HEK293 (cell line): ENCODE measurements around the gene PALD1.

Source experiments
- BCL11A ChIP-seq: fragments of 450-650 bp; formaldehyde crosslinking; IDR thresholded peaks from 2 replicates; pipeline ENCODE4 v1.5.1; 2016; ENCODE audit warnings: low read depth, missing biosample characterization, missing genetic modification characterization
- BCL6B ChIP-seq: fragments of 450-650 bp; formaldehyde crosslinking; IDR thresholded peaks from 2 replicates; pipeline ENCODE4 v1.5.1; 2017; ENCODE audit warnings: missing biosample characterization, missing genetic modification characterization
- IKZF3 ChIP-seq: fragments of 450-650 bp; IDR thresholded peaks from 2 replicates; pipeline ENCODE4 v1.5.0; 2018; ENCODE audit warnings: missing biosample characterization, mild to moderate bottlenecking, missing genetic modification characterization, moderate library complexity
- MEIS1 ChIP-seq: sonication (generic); formaldehyde crosslinking; IDR thresholded peaks from 2 replicates; pipeline ENCODE4 v1.8.1; 2022; ENCODE audit warnings: missing genetic modification reagents, mild to moderate bottlenecking, borderline replicate concordance
- MZF1 ChIP-seq: fragments of 450-650 bp; formaldehyde crosslinking; IDR thresholded peaks from 2 replicates; pipeline ENCODE4 v1.5.1; 2017; ENCODE audit warnings: missing biosample characterization, missing genetic modification characterization, borderline replicate concordance
- SETDB1 ChIP-seq: IDR thresholded peaks from one replicate; pipeline ENCODE4 v1.6.1; 2017; ENCODE audit warnings: mild to moderate bottlenecking, low read length, moderate library complexity, mixed read lengths; ENCODE audit not compliant: insufficient read length
- TRIM28 ChIP-seq: IDR thresholded peaks from 2 replicates; pipeline ENCODE4 v1.6.1; 2011; ENCODE audit warnings: low read length, control low read depth, borderline replicate concordance
- ZBTB11 ChIP-seq: fragments of 450-650 bp; formaldehyde crosslinking; conservative IDR thresholded peaks from 2 replicates; pipeline ENCODE4 v1.5.1; 2016; ENCODE audit warnings: low read depth, missing biosample characterization, missing genetic modification characterization
- ZFP69B ChIP-seq: fragments of 450-650 bp; formaldehyde crosslinking; IDR thresholded peaks from 2 replicates; pipeline ENCODE4 v1.5.1; 2016; ENCODE audit warnings: missing biosample characterization, missing genetic modification characterization
- ZIC2 ChIP-seq: fragments of 450-650 bp; formaldehyde crosslinking; IDR thresholded peaks from 2 replicates; pipeline ENCODE4 v1.5.1; 2016; ENCODE audit warnings: missing biosample characterization, missing genetic modification characterization
- ZNF10 ChIP-seq: fragments of 450-650 bp; formaldehyde crosslinking; IDR thresholded peaks from 2 replicates; pipeline ENCODE4 v1.5.1; 2017; ENCODE audit warnings: missing biosample characterization, missing genetic modification characterization
- ZNF132 ChIP-seq: fragments of 450-650 bp; formaldehyde crosslinking; IDR thresholded peaks from 2 replicates; pipeline ENCODE4 v1.5.1; 2017; ENCODE audit warnings: missing biosample characterization, missing genetic modification characterization, borderline replicate concordance
- ZNF140 ChIP-seq: fragments of 450-650 bp; formaldehyde crosslinking; IDR thresholded peaks from 2 replicates; pipeline ENCODE4 v1.5.1; 2016; ENCODE audit warnings: missing biosample characterization, missing genetic modification characterization
- ZNF148 ChIP-seq: fragments of 450-650 bp; formaldehyde crosslinking; IDR thresholded peaks from 2 replicates; pipeline ENCODE4 v1.5.0; 2017; ENCODE audit warnings: missing biosample characterization, missing genetic modification characterization, borderline replicate concordance
- ZNF16 ChIP-seq: fragments of 450-650 bp; formaldehyde crosslinking; IDR thresholded peaks from 2 replicates; pipeline ENCODE4 v1.5.1; 2016; ENCODE audit warnings: low read depth, missing biosample characterization, missing genetic modification characterization
- ZNF202 ChIP-seq: fragments of 450-650 bp; formaldehyde crosslinking; IDR thresholded peaks from 2 replicates; pipeline ENCODE4 v1.5.1; 2016; ENCODE audit warnings: missing biosample characterization, missing genetic modification characterization, borderline replicate concordance
- ZNF24 ChIP-seq: fragments of 450-650 bp; formaldehyde crosslinking; IDR thresholded peaks from 2 replicates; pipeline ENCODE4 v1.5.1; 2016; ENCODE audit warnings: missing biosample characterization, missing genetic modification characterization
- ZNF302 ChIP-seq: fragments of 450-650 bp; formaldehyde crosslinking; IDR thresholded peaks from 2 replicates; pipeline ENCODE4 v1.5.1; 2016; ENCODE audit warnings: missing biosample characterization, missing genetic modification characterization, low read depth
- ZNF311 ChIP-seq: fragments of 450-650 bp; formaldehyde crosslinking; IDR thresholded peaks from 2 replicates; pipeline ENCODE4 v1.5.1; 2017; ENCODE audit warnings: missing biosample characterization, missing genetic modification characterization, borderline replicate concordance
- ZNF416 ChIP-seq: fragments of 450-650 bp; formaldehyde crosslinking; IDR thresholded peaks from 2 replicates; pipeline ENCODE4 v1.5.1; 2016; ENCODE audit warnings: missing biosample characterization, missing genetic modification characterization
- ZNF449 ChIP-seq: fragments of 450-650 bp; formaldehyde crosslinking; IDR thresholded peaks from 2 replicates; pipeline ENCODE4 v1.5.1; 2017; ENCODE audit warnings: missing biosample characterization, mild to moderate bottlenecking, missing genetic modification characterization, moderate library complexity
- ZNF548 ChIP-seq: fragments of 450-650 bp; formaldehyde crosslinking; IDR thresholded peaks from 2 replicates; pipeline ENCODE4 v1.5.1; 2016; ENCODE audit warnings: missing biosample characterization, missing genetic modification characterization
- ZNF549 ChIP-seq: fragments of 450-650 bp; IDR thresholded peaks from 2 replicates; pipeline ENCODE4 v1.5.1; 2018; ENCODE audit warnings: missing biosample characterization, missing genetic modification characterization, mild to moderate bottlenecking, inconsistent platforms, moderate library complexity
- ZNF600 ChIP-seq: fragments of 450-650 bp; formaldehyde crosslinking; IDR thresholded peaks from 2 replicates; pipeline ENCODE4 v1.5.1; 2016; ENCODE audit warnings: missing biosample characterization, missing genetic modification characterization
- ZNF621 ChIP-seq: fragments of 450-650 bp; formaldehyde crosslinking; IDR thresholded peaks from 2 replicates; pipeline ENCODE4 v1.5.1; 2017; ENCODE audit warnings: missing biosample characterization, missing genetic modification characterization
- TF ChIP-seq, protein P1 (sequence below): fragments of 450-650 bp; formaldehyde crosslinking; optimal IDR thresholded peaks from 2 replicates; pipeline ENCODE3; 2016; ENCODE audit warnings: missing biosample characterization, mild to moderate bottlenecking, missing genetic modification characterization
- TF ChIP-seq, protein P2 (sequence below): fragments of 450-650 bp; formaldehyde crosslinking; IDR thresholded peaks from 2 replicates; pipeline ENCODE4 v1.5.1; 2016; ENCODE audit warnings: missing biosample characterization, missing genetic modification characterization, borderline replicate concordance

PALD1 gene

GRCh38 chr10:70478191-70479164 is at the start of gene PALD1 (continued):
- TF ChIP-seq BCL6B (tag by site-specific recombination) (no peak), ZNF548 (no peak), ZNF302 (tag by site-specific recombination) (no peak), ZNF621 (tag by site-specific recombination) (no peak), ZFP69B (peak; percentile 54; the same call in 1 of the 2 replicates), ZNF202 (tag by site-specific recombination) (no peak), MEIS1 (no peak), ZNF600 (peak; percentile 76), IKZF3 (tag by site-specific recombination) (0 out of 2 replicates have a peak, but pooled peaks have one; percentile 53), BCL11A (tag by site-specific recombination) (no peak), ZNF416 (tag by site-specific recombination) (no peak), ZNF24 (tag by site-specific recombination) (no peak), ZBTB11 (peak; percentile 58), ZNF10 (tag by site-specific recombination) (no peak), ZNF148 (no peak), ZNF449 (tag by site-specific recombination) (0 out of 2 replicates have a peak, but pooled peaks have one; percentile 23), ZNF311 (tag by site-specific recombination) (no peak), ZIC2 (peak; percentile 79), SETDB1 (no peak), ZNF16 (tag by site-specific recombination) (no peak), ZNF549 (no peak), ZNF132 (tag by site-specific recombination) (no peak), TRIM28 (no peak), ZNF140 (tag by site-specific recombination) (no peak), MZF1 (tag by site-specific recombination) (no peak)
- TF ChIP-seq, protein P1, sequence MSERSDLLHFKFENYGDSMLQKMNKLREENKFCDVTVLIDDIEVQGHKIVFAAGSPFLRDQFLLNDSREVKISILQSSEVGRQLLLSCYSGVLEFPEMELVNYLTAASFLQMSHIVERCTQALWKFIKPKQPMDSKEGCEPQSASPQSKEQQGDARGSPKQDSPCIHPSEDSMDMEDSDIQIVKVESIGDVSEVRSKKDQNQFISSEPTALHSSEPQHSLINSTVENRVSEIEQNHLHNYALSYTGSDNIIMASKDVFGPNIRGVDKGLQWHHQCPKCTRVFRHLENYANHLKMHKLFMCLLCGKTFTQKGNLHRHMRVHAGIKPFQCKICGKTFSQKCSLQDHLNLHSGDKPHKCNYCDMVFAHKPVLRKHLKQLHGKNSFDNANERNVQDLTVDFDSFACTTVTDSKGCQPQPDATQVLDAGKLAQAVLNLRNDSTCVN (tag by site-specific recombination) = peak; percentile 87
- TF ChIP-seq, protein P2, sequence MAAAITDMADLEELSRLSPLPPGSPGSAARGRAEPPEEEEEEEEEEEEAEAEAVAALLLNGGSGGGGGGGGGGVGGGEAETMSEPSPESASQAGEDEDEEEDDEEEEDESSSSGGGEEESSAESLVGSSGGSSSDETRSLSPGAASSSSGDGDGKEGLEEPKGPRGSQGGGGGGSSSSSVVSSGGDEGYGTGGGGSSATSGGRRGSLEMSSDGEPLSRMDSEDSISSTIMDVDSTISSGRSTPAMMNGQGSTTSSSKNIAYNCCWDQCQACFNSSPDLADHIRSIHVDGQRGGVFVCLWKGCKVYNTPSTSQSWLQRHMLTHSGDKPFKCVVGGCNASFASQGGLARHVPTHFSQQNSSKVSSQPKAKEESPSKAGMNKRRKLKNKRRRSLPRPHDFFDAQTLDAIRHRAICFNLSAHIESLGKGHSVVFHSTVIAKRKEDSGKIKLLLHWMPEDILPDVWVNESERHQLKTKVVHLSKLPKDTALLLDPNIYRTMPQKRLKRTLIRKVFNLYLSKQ (tag by site-specific recombination) = no peak
